Left forelimb (tissue), 1 donor: Measurements from ENCODE around the gene KIFC3.
"Not testable (repeated sequence)": the region's sequence is repeated elsewhere in the genome, so short reads cannot be mapped to it uniquely, and the experiment has no call there.

Experiments used
- DNase-seq: peaks from one replicate; pipeline ENCODE4 v3.0.0-alpha.2; 2018; ENCODE audit warnings: low spot score

KIFC3 gene

GRCh38 chr16:57736419-57737351 is 65.6 kb downstream of the KIFC3 start:
- DNase-seq: no peak

DNA sequence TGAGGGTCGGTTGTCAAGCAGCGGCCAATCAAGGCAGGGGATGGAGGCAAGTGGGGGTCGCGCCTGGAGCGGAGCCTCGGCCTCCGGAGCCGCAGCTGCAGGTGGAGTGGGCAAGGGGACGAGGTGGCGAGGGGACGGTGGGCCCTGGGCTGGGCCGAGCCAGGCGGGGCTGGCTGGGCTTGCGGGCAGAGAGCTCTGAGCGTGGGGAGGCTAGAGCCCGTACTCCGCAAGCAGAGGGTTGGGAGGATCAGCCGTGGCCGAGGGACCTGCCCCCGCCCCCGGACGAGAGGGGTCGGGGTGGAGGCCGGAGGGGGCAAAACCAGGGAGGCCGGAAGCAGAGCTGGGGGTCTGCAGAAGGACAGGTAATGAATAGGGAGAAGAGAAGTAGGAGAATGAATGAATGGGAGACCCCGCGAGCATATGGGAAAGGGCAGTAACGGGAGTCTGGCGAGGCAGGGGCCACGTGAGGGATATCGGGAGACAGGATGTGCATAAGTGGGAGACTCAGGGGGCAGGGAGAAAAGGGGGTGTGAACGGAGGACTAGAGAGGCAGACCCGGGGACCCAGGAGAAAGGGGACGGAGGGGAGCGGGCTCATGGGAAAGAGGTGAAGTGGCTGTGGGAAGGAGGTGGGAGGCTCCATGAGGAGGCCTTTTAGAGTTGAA is 66.4 kb downstream of the KIFC3 start, which contains the start of gene KATNB1:
Gene KATNB1 (plus strand): TSS at position 16 of the 664 bp plus-strand sequence. CDS start 1,474 bp downstream, outside the sequence.
- DNase-seq: no peak

DNA sequence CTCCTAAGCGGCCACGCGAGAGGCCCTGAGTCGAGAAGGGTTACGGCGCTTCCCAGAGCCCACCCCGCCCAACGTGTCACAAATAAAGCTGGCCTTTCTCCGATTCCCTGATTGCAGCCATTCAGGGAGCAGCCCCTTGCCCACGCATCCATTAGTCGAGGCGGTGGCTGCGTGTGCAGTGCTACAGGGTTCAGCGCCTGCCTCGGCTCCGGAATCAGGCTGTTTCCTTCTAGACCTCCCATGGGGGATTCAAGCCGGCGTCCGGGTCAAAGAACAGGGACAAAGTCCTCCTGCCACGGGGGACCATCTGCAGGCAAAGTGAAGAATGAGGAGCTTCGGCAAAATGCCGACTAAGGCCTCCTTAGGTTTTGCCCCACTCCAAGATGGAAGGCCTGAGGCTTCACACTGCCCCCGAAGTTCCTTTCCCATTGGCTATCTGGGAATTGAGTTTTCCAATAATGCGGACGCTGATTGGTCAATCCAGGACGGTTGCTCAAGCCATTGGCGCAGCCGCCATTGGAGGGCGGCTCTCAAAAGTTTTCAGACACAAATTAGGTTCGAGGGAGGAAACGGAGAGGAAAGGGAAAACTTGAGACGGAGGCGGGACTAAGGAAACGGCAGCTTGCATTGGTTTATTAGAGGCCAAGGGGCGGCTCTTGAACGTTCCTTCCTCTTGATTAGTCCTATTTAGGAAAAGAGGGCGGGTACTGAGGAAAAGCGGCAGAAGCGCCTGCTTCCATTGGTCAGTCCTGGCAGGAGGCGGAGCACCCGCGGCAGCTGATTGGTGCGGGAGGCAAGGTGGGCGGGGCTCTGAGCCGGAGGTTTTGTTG is 67.2 kb downstream of the KIFC3 start:
- DNase-seq: peak; percentile 99

- no peak for DNase-seq
Measured at GRCh38 chr16:57734308-57734924, 67.9 kb downstream of the KIFC3 start.

DNA sequence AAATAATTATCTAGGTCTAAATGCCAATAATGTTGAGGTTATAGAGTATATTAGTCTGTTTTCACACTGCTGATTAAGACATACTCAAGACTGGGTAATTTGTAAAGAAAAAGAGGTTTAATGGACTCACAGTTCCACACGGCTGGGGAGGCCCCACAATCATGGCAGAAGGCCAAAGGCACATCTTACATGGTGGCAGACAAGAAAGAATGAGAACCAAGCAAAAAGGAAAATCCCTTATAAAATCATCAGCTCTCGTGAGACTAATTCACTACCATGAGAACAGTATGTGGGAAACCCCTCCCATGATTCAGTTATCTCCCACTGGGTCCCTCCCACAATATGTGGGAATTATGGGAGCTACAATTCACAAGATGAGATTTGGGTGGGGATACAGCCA is 69.6 kb downstream of the KIFC3 start:
- no peak for DNase-seq

- no peak for DNase-seq
Measured at GRCh38 chr16:57732037-57732436, 70.3 kb downstream of the KIFC3 start.

DNA sequence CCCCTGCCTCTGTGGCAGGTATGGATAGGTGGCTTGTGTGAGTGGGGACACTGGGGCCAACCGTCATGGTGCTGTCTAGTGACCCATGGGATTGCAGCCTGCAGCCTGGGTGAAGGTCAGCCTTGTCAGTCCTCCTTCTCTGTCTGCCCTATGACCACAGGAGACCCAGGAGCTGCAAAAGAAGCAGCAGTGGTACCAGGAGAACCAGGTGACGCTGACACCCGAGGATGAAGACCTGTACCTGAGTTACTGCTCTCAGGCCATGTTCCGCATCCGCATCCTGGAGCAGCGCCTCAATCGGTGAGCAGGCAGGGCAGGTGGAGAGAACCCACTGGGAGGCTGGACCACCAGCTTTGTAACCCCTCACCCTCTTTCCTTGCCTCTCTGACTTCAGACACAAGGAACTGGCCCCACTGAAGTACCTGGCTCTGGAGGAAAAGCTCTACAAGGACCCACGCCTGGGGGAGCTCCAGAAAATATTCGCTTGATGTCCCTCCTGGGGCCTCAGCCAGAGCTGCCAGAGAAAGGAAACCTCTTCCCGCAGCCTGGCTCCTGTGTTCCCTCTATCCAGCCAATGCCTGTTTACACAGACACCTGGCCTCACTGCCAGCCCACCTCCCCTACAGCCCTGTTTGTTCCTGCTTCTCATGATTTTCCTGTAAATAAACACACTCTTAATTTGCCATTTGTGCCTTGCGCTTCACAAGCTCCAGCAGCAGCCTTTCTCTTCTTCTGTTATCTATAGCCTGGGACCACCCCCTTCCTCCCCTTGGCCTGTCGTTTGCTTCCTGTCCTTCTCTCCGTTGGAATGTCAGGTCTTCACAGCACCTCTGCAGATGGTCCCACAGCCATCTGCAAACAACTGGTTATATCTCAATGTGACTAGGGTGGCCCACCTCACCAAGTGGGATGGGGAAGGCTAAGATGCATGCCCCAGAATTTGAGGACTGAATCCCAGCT is 71.2 kb downstream of the KIFC3 start:
- no peak for DNase-seq

DNA sequence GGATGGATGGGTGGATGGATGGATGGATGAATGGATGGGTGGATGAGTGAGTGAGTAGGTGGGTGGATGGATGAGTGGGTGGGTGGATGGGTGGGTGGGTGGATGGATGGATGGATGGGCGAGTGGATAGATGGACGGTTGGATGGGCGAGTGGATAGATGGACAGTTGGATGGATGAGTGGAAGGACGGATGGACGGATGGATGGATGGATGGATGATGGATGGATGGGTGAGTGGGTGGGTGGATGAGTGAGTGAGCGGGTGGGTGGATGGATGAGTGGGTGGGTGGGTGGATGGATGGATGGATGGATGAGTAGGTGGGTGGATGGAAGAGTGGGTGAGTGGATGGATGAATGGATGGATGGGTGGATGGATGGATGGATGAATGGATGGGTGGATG is 72.4 kb downstream of the KIFC3 start:
- DNase-seq: not testable (repeated sequence)

GRCh38 chr16:57729182-57729484 is 73.2 kb downstream of the KIFC3 start:
- DNase-seq: no peak

- no peak for DNase-seq
Measured at GRCh38 chr16:57728336-57729181, 73.7 kb downstream of the KIFC3 start.

- no peak for DNase-seq
Measured at GRCh38 chr16:57727610-57728009, 74.7 kb downstream of the KIFC3 start.

GRCh38 chr16:57726433-57726947 is 75.8 kb downstream of the KIFC3 start:
- no peak for DNase-seq

GRCh38 chr16:57725976-57726375 is 76.3 kb downstream of the KIFC3 start:
- DNase-seq: no peak

DNA sequence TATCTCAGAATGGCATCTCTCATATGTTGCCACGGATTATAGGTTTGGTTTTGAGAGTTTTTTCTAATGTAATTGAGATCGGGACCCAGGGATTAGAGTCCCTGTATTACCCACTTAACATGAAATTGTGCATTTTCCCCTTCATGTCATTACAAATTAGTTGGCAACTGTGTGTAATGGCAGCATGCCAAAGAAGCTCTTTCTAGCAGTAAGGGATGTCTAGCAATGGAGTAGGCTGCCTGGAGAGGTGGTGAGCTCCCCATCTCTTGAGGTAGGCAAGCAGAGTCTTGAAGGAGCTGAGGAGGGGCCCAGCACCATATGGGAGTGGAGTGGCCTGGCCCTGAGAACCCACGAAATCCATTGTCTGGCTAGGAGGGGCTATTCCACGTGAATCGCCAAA is 76.7 kb downstream of the KIFC3 start:
- DNase-seq: no peak

DNA sequence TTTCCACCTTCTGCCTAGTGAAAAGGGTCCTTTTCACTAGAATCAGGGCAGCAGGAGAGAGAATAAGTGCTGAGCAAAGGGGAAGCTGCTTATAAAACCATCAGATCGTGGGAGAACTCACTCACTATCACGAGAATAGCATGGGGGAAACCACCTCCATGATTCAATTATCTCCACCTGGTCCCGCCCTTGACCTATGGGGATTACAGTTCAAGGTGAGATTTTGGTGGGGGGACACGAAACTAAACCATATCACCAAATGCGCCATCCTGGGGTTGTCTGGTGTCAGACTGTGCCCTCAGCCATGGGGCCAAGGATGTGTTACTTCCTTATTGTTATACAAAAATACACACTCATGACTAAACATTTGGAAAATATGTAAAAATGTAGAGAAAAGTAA is 77.1 kb downstream of the KIFC3 start:
- no peak for DNase-seq

DNA sequence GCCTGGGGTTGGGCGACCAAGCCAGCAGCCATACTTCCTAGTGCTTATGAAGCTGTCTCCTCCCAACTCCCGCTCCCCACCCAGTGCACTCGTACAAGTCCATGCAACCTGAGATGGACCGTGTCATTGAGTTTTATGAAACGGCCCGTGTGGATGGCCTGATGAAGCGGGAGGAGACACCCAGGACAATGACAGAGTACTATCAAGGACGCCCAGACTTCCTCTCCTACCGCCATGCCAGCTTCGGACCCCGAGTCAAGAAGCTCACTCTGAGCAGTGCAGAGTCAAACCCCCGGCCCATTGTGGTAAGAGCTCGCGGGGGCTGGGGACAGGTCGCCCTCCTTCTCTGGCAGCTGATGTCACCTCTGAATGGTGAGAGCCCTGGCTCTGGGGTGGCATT is 77.8 kb downstream of the KIFC3 start:
- no peak for DNase-seq

- DNase-seq: no peak
Measured at GRCh38 chr16:57723170-57723569, 79.1 kb downstream of the KIFC3 start.

DNA sequence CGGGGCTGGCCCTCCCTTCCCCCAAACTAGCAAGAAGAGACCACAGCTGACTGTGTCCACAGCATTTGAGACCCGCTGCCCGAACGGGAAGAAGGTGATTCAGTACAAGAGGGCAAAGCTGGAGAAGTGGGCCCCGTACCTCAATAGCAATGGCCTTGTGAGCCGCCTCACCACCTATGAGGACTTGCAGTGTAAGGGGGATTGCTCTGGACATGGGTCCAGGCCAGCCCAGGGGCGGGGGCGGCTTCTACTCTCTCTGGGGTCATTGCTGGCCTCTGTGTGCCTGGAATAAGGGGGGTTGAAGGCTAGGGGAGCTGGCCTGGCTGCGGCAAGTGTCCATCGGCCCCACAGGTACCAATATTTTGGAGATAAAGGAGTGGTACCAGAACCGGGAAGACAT is 79.6 kb downstream of the KIFC3 start:
- DNase-seq: no peak

DNA sequence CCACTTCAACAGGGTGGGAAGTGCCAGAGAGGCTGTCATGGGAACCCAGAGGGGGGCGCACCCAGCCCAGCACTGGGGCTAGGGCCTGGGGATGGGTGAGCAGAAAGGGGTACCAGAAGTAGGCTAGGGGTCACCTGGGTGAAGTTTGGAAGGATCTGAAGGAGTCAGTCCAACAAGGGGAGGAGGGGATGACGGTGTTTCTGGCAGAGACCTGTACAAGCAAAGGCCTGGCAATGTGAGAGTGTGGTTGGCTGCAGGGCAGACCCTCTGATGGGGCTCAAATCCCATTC is 80.1 kb downstream of the KIFC3 start:
- DNase-seq: no peak
